K562 (cell line): ENCODE results near the gene ZBP1. TPM values are rescaled to one million over a fixed set of nuclear protein-coding genes. Genes with fewer than 3 reads are reported as not detected.

ENCODE experiments used
- ATAC-seq: fragments of 200-7000 bp; cut with Tn5 transposase; 3 replicates; pipeline ENCODE4 v1.9.1; 2020; ENCODE audit warnings: moderate library complexity
- BruUV-seq: library from RNA; stranded (reverse); fragments of 400-500 nt; replicated peaks from 2 replicates; lab custom pipeline; 2021; lab: Mats Ljungman, UMichigan
- CTCF ChIA-PET: fragments of 300-600 bp; formaldehyde crosslinking; extraction: SDS; loops from one replicate; lab custom pipeline; 2021; ENCODE audit warnings: low intra/inter-chr PET ratio; lab: Yijun Ruan, JAX
- POLR2A ChIA-PET: fragments of 300-600, 350-650 bp; sonication (Branson Sonifier 250); formaldehyde crosslinking; extraction: SDS; loops from one replicate; lab custom pipeline; 2021; ENCODE audit warnings: antibody characterized with exemption, inconsistent platforms; lab: Yijun Ruan, JAX
- DNase-seq, 4 experiments: peaks; one replicate each; pipeline versions ENCODE4 v3.0.0 to v3.0.0-alpha.2; 2011 to 2018; ENCODE audit warnings: low spot score in 3 of 4, mixed read lengths in 3 of 4; ENCODE audit errors: extremely low read depth in 1 of 4
- FAIRE-seq: peaks from 2 replicates; lab custom pipeline; 2011; peaks lifted over from hg19 to GRCh38; lab: Jason Lieb, UNC
- H2AFZ ChIP-seq: 2 replicates; pipeline ENCODE4 v1.6.0; 2011; ENCODE audit warnings: low read depth, low read length, control low read depth, inconsistent platforms
- H3K27ac ChIP-seq: fragments of 200-600 bp; 3 replicates; pipeline ENCODE4 v1.8.0; 2011; ENCODE audit warnings: low read depth, mild to moderate bottlenecking, control low read depth, inconsistent platforms, low read length, moderate library complexity, mixed read lengths; ENCODE audit errors: extremely low read depth
- H3K27me3 ChIP-seq, 2 experiments: fragments of 300-600 bp in 1 of 2; 2 replicates in 1 of 2; 3 replicates in 1 of 2; pipeline versions ENCODE4 v1.6.0 to v1.8.0; 2011; ENCODE audit warnings: inconsistent platforms in 2 of 2, low read length in 2 of 2, mild to moderate bottlenecking in 1 of 2, mixed read lengths in 1 of 2, moderate library complexity in 1 of 2; ENCODE audit not compliant: control insufficient read depth in 2 of 2, insufficient read depth in 2 of 2
- H3K36me3 ChIP-seq: fragments of 300-600 bp; 3 replicates; pipeline ENCODE4 v1.8.0; 2011; ENCODE audit warnings: mild to moderate bottlenecking, low read length, inconsistent platforms; ENCODE audit not compliant: control insufficient read depth, insufficient read depth
- H3K4me1 ChIP-seq, 2 experiments: fragments of 200-600 bp in 1 of 2; replicated peaks in 1 of 2; 2 replicates in 1 of 2; 3 replicates in 1 of 2; pipeline versions ENCODE4 v1.5.1 to v1.8.0; 2011; ENCODE audit warnings: inconsistent platforms in 2 of 2, low read length in 2 of 2, mild to moderate bottlenecking in 1 of 2, mixed read lengths in 1 of 2, moderate library complexity in 1 of 2; ENCODE audit not compliant: control insufficient read depth in 2 of 2, insufficient read depth in 2 of 2
- H3K4me2 ChIP-seq: 2 replicates; pipeline ENCODE4 v1.6.1; 2011; ENCODE audit warnings: low read length, control low read depth, inconsistent platforms, mixed read lengths; ENCODE audit not compliant: insufficient read depth
- H3K4me3 ChIP-seq: fragments of 200-600 bp; sonication (generic), shearing (Covaris generic); 2 replicates; pipeline ENCODE4 v1.5.1; 2016; ENCODE audit warnings: control low read depth, inconsistent platforms
- H3K79me2 ChIP-seq: fragments of 200-600 bp; 3 replicates; pipeline ENCODE4 v1.8.0; 2011; ENCODE audit warnings: low read length, inconsistent platforms; ENCODE audit not compliant: control insufficient read depth, insufficient read depth
- H3K9ac ChIP-seq, 2 experiments: 2 replicates each; pipeline versions ENCODE4 v1.6.0 to v1.6.1; 2011; ENCODE audit warnings: low read depth in 2 of 2, low read length in 2 of 2, control low read depth in 1 of 2, inconsistent platforms in 1 of 2, mild to moderate bottlenecking in 1 of 2, mixed read lengths in 1 of 2; ENCODE audit not compliant: insufficient read depth in 1 of 2
- H3K9me1 ChIP-seq: one replicate; pipeline ENCODE4 v1.6.0; 2011; ENCODE audit warnings: inconsistent platforms, mild to moderate bottlenecking, low read length, moderate library complexity; ENCODE audit not compliant: control insufficient read depth, insufficient read depth
- H3K9me3 ChIP-seq: replicated peaks from 2 replicates; pipeline ENCODE4 v1.5.1; 2011; ENCODE audit warnings: low read depth, low read length, inconsistent platforms; ENCODE audit not compliant: control insufficient read depth, insufficient read depth
- H4K20me1 ChIP-seq: replicated peaks from 2 replicates; pipeline ENCODE4 v1.6.1; 2011; ENCODE audit warnings: low read length, inconsistent platforms, mixed read lengths; ENCODE audit not compliant: control insufficient read depth, insufficient read depth
- AFF4 ChIP-seq: sonication (generic); formaldehyde crosslinking; IDR thresholded peaks from 2 replicates; pipeline ENCODE4 v1.8.0; 2023; ENCODE audit warnings: mild to moderate bottlenecking, missing genetic modification reagents
- ASH1L ChIP-seq: fragments of 450-650 bp; IDR thresholded peaks from 2 replicates; pipeline ENCODE4 v1.6.1; 2018; ENCODE audit warnings: borderline replicate concordance, mild to moderate bottlenecking, low read depth; ENCODE audit not compliant: partially characterized antibody
- ATF4 ChIP-seq: fragments of 450-650 bp; formaldehyde crosslinking; IDR thresholded peaks from 2 replicates; pipeline ENCODE4 v1.4.0; 2022; ENCODE audit warnings: mild to moderate bottlenecking, moderate library complexity
- GTF2E2 ChIP-seq: fragments of 200-800 bp; sonication (Bioruptor generic); IDR thresholded peaks from 2 replicates; pipeline ENCODE4 v1.6.1; 2016; ENCODE audit warnings: missing genetic modification characterization, missing compliant biosample characterization
- HMG20B ChIP-seq: fragments of 250-450 bp; sonication (Bioruptor Pico); IDR thresholded peaks from 2 replicates; pipeline ENCODE4 v1.5.0; 2021; ENCODE audit warnings: mild to moderate bottlenecking
- KLF6 ChIP-seq: fragments of 250-450 bp; sonication (Bioruptor Pico); IDR thresholded peaks from 2 replicates; pipeline ENCODE4 v1.4.0; 2020; ENCODE audit warnings: mild to moderate bottlenecking, moderate library complexity, borderline replicate concordance
- MAFK ChIP-seq: IDR thresholded peaks from 2 replicates; pipeline ENCODE4 v1.6.1; 2011; ENCODE audit warnings: low read length, improper control_type of control experiment
- RUNX1 ChIP-seq: sonication (generic); IDR thresholded peaks from 2 replicates; pipeline ENCODE4 v1.6.1; 2016; ENCODE audit warnings: antibody characterized with exemption, low read depth
- TGIF2 ChIP-seq: sonication (generic); formaldehyde crosslinking; IDR thresholded peaks from 2 replicates; pipeline ENCODE4 v1.8.1; 2022; ENCODE audit warnings: mild to moderate bottlenecking, missing genetic modification reagents, moderate library complexity
- ZBTB34 ChIP-seq: fragments of 250-450 bp; sonication (Bioruptor Pico); IDR thresholded peaks from 2 replicates; pipeline ENCODE4 v1.8.0; 2021; ENCODE audit warnings: mild to moderate bottlenecking, moderate library complexity
- ZNF3 ChIP-seq: fragments of 250-450 bp; sonication (Bioruptor Pico); IDR thresholded peaks from 2 replicates; pipeline ENCODE4 v1.5.0; 2021; ENCODE audit warnings: mild to moderate bottlenecking, moderate library complexity
- ZNF398 ChIP-seq: fragments of 250-450 bp; sonication (Bioruptor Pico); IDR thresholded peaks from 2 replicates; pipeline ENCODE4 v1.8.0; 2021; ENCODE audit warnings: moderate library complexity, mild to moderate bottlenecking, inconsistent platforms
- ZNF583 ChIP-seq: fragments of 250-450 bp; sonication (Bioruptor Pico); IDR thresholded peaks from 2 replicates; pipeline ENCODE4 v1.4.0; 2020
- ZNF655 ChIP-seq: fragments of 250-450 bp; sonication (Bioruptor Pico); IDR thresholded peaks from 2 replicates; pipeline ENCODE4 v1.5.0; 2021
- WGBS: fragments of 100-300 bp; shearing (Covaris generic); methylation state at CpG from one replicate; pipeline ENCODE4 v1.1.6; 2016; ENCODE audit warnings: low coverage, mixed read lengths; ENCODE audit not compliant: insufficient coverage; ENCODE audit errors: missing lambda C conversion rate; 5-methylcytosine and 5-hydroxymethylcytosine counted together
- in situ Hi-C: fragments of 300-500 bp; cut with MboI; formaldehyde crosslinking; loops from 4 replicates; pipeline ENCODE4 v1.15.0; 2018; ENCODE audit warnings: inconsistent platforms, mixed read lengths
- intact Hi-C: fragments of 100-400 bp; cut with micrococcal nuclease; formaldehyde crosslinking; loops from 2 replicates; pipeline ENCODE4 v1.14.2; 2022
- polyA plus RNA-seq, 8 experiments: library from polyadenylated mRNA; depleted of rRNA in 4 of 8; stranded (reverse) in 5 of 8; unstranded in 3 of 8; fragments of >200 nt; fragmentation: Nextera tagmentation in 2 of 8; fragmentation: Illumina TruSeq in 1 of 8; extraction: Ambion mirVana in 2 of 8; extraction: Trizol in 1 of 8; gene quantifications; 2 replicates each; pipeline versions ENCODE4 v1.2.1 to v1.2.3, GENCODE V29; 2011 to 2014; ENCODE audit warnings: inconsistent platforms in 1 of 8, missing spikeins in 1 of 8
- total RNA-seq, 7 experiments: library from RNA; depleted of rRNA in 6 of 7; stranded (reverse); fragments of >200 nt in 6 of 7; fragmentation: Illumina TruSeq in 2 of 7; extraction: Trizol in 2 of 7; gene quantifications; 2 replicates each; pipeline versions ENCODE4 v1.2.1 to v1.2.3, GENCODE V29; 2011 to 2021; ENCODE audit warnings: low replicate concordance in 1 of 7

Gene ZBP1
- total and polyA plus RNA-seq, 9 of the 15 experiments (the other 6 are each of a cell fraction or from before 2014, with no cell fraction given): not detected

- Histone ChIP-seq H3K4me1 (peaks cover 2 to 9% of the 10 kb centered on the region in 2 experiments; a peak in 3 of 5 replicates), H3K4me3 (no peak overlapping the region), H3K9me1 (no peaks in the 10 kb centered on the region), H3K27ac (no peak overlapping the region), H3K9me3 (no peaks in the 10 kb centered on the region), H4K20me1 (no peaks in the 10 kb centered on the region), H3K4me2 (peak overlapping the region; percentile 13; the same call in 1 of the 2 replicates), H3K9ac (peak overlapping the region in 1 of 2 experiments; percentile 37; a peak in 1 of 4 replicates), H3K36me3 (no peaks in the 10 kb centered on the region), H3K79me2 (no peaks in the 10 kb centered on the region), H3K27me3 (peaks cover 0 to 13% of the 10 kb centered on the region in 2 experiments; a peak in 1 of 5 replicates), H2AFZ (no peak overlapping the region)
- ChIA-PET CTCF (no interaction called here), POLR2A (interaction anchor here (0.5 to 1.0 kb wide), 3 partner anchors 9 to 670 kb away, joined by 4 read pairs; no protein-coding TSS in a partner anchor)
- DNase-seq: no peak
- intact Hi-C loops: no loop called here
- no TSS peak for BruUV-seq
- in situ Hi-C loops: no loop called here
- FAIRE-seq: no peak
- no peak; the same call in 2 of the 3 replicates for ATAC-seq
- WGBS: 11% methylated on average over 12 of the region's 12 CpGs
- TF ChIP-seq ASH1L (no peak), HMG20B (CRISPR knock-in tag) (no peak), AFF4 (CRISPR knock-in tag) (no peak), KLF6 (CRISPR knock-in tag) (no peak), ZBTB34 (CRISPR knock-in tag) (no peak), ATF4 (no peak), RUNX1 (no peak), ZNF655 (no peak), ZNF583 (CRISPR knock-in tag) (no peak), MAFK (no peak), ZNF398 (CRISPR knock-in tag) (no peak), TGIF2 (CRISPR knock-in tag) (no peak), ZNF3 (CRISPR knock-in tag) (no peak), GTF2E2 (tag) (no peak)
Measured at GRCh38 chr20:57568960-57569359, 51.3 kb downstream of the ZBP1 start.
